Activated B cell treated with CpG ODN at 0.5 μM for 24 hours (primary cell): ENCODE results near the gene PPARG. TPM values are rescaled to one million over a fixed set of nuclear protein-coding genes. Genes with fewer than 3 reads are reported as not detected.

Experiments used
- ATAC-seq: fragments of 200-7000 bp; cut with Tn5 transposase; one replicate; pipeline ENCODE4 v1.10.0; 2021; ENCODE audit warnings: low read depth, mild to moderate bottlenecking, moderate library complexity
- CTCF ChIA-PET: fragments of 350-600 bp; sonication (Branson Sonifier 250); formaldehyde crosslinking; loops from one replicate; lab custom pipeline; 2021; ENCODE audit warnings: antibody characterized with exemption; lab: Charles Lee
- POLR2A ChIA-PET: fragments of 350-600 bp; sonication (Branson Sonifier 250); formaldehyde crosslinking; loops from one replicate; lab custom pipeline; 2021; ENCODE audit warnings: antibody characterized with exemption; lab: Charles Lee
- DNase-seq: peaks from one replicate; pipeline ENCODE4 v3.0.0; 2022
- H3K27ac Mint-ChIP-seq: one replicate; pipeline ENCODE4 v1.8.0; 2020; ENCODE audit warnings: mixed read lengths
- H3K27me3 Mint-ChIP-seq: one replicate; pipeline ENCODE4 v1.8.0; 2021; ENCODE audit warnings: mixed read lengths
- H3K36me3 Mint-ChIP-seq: one replicate; pipeline ENCODE4 v1.8.0; 2021; ENCODE audit warnings: low read depth, mixed read lengths
- H3K4me1 Mint-ChIP-seq: one replicate; pipeline ENCODE4 v1.8.0; 2021; ENCODE audit warnings: mixed read lengths
- H3K4me3 Mint-ChIP-seq: one replicate; pipeline ENCODE4 v1.8.0; 2020; ENCODE audit warnings: mild to moderate bottlenecking, mixed read lengths
- H3K9me3 Mint-ChIP-seq: one replicate; pipeline ENCODE4 v1.8.0; 2020; ENCODE audit warnings: mixed read lengths
- CTCF ChIP-seq: fragments of 200-600 bp; IDR thresholded peaks from one replicate; pipeline ENCODE4 v1.8.0; 2022; ENCODE audit warnings: antibody characterized with exemption, mild to moderate bottlenecking
- intact Hi-C: fragments of 100-400 bp; cut with micrococcal nuclease; formaldehyde crosslinking; loops from one replicate; pipeline ENCODE4 v1.15.1; 2024
- total RNA-seq: library from RNA; stranded (reverse); gene quantifications from 2 replicates; pipeline ENCODE4 v1.2.3, GENCODE V29; 2022

Gene PPARG
- total RNA-seq, 1 donor from 2014 or later, result not detected

- POLR2A ChIA-PET, result no interaction called here
- CTCF ChIA-PET, result no interaction called here
These were observed 171.3 kb downstream of the PPARG start for GRCh38 chr3:12460127-12460526.

DNA sequence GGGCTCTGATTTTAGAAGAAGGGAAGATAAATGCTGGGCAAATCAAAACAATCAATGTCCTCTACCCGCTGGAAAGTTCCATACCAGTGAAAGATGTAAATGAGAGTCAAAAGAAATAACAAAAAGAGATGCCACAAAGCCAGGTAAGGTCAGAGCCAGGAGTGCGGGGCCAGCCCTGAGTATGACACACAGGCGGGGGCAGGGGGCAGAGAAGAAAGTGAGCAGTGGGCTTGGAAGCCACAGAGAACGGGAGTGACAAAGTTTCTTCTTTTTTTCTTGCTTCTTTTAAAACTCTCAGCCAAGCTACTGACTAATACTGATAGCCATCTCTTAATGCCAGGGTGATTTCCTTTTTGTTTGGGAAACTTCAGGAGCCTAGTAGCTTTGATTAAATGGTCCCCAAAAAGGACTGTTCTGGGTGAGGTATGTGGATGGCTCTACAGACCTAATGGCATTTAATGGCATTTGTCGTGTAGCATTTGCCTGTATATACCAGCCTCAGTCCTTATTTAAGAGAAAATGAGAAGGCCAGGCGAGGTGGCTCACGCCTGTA, 172.3 kb downstream of the PPARG start:
- H3K9me3 Mint-ChIP-seq, result no peaks in the 10 kb centered on the region
- no peaks in the 10 kb centered on the region for H3K36me3 Mint-ChIP-seq
- H3K27ac Mint-ChIP-seq, result no peak overlapping the region
- no peak overlapping the region for H3K4me3 Mint-ChIP-seq
- intact Hi-C loops, result no loop called here
- ATAC-seq (no peak), DNase-seq (no peak)
- H3K27me3 Mint-ChIP-seq, result no peaks in the 10 kb centered on the region
- no peaks in the 10 kb centered on the region for H3K4me1 Mint-ChIP-seq
- POLR2A ChIA-PET, result no interaction called here
- no peak for TF ChIP-seq CTCF
- CTCF ChIA-PET, result no interaction called here

More at GRCh38 chr3:12460127-12460526, 171.3 kb downstream of the PPARG start:
- Mint-ChIP-seq H3K4me1 (no peaks in the 10 kb centered on the region), H3K27me3 (no peaks in the 10 kb centered on the region), H3K4me3 (no peak overlapping the region), H3K27ac (no peak overlapping the region), H3K36me3 (no peaks in the 10 kb centered on the region), H3K9me3 (no peaks in the 10 kb centered on the region)
- TF ChIP-seq CTCF, result no peak
- no peak for DNase-seq
- intact Hi-C loops, result no loop called here
- no peak for ATAC-seq

GRCh38 chr3:12462159-12462947, 173.5 kb downstream of the PPARG start:
- H3K4me3 Mint-ChIP-seq, result no peak overlapping the region
- no peak for ATAC-seq

DNA sequence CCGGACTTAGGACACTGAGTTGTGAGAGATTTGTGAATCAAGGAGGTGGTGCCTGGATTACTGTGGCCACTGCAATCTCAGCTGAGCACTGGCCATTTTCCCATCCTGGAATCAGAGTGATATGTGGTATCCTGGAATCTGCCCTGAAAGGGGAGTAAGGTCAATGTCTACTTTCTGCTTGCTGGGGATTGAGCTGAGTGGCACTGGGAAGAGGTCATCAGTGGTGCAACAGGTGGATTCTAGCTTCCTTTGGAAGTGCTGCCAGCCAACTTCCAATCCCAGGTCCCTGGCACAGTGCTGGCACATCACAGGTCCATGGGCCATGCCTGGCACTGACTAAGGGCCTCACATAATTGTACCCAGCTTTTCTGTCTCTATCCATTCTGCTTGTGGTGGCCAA, 174.8 kb downstream of the PPARG start:
- H3K4me1 Mint-ChIP-seq, result no peaks in the 10 kb centered on the region
- POLR2A ChIA-PET, result no interaction called here
- CTCF ChIA-PET, result no interaction called here

More at GRCh38 chr3:12462159-12462947, 173.5 kb downstream of the PPARG start:
- ChIA-PET CTCF (no interaction called here), POLR2A (no interaction called here)
- no peaks in the 10 kb centered on the region for H3K36me3 Mint-ChIP-seq
- DNase-seq, result no peak
- H3K27ac Mint-ChIP-seq, result no peak overlapping the region
- no peaks in the 10 kb centered on the region for H3K27me3 Mint-ChIP-seq
- no peaks in the 10 kb centered on the region for H3K9me3 Mint-ChIP-seq
- no peak for TF ChIP-seq CTCF
- intact Hi-C loops, result no loop called here
- no peaks in the 10 kb centered on the region for H3K4me1 Mint-ChIP-seq

More for the DNA sequence above, 174.8 kb downstream of the PPARG start:
- Mint-ChIP-seq H3K9me3 (no peaks in the 10 kb centered on the region), H3K27me3 (no peaks in the 10 kb centered on the region), H3K4me3 (no peak overlapping the region), H3K36me3 (no peaks in the 10 kb centered on the region), H3K27ac (no peak overlapping the region)
- intact Hi-C loops, result no loop called here
- DNase-seq (no peak), ATAC-seq (no peak)
- no peak for TF ChIP-seq CTCF
